GM19099 (cell line): Measurements from ENCODE around the gene YTHDF2.

Experiments used
- POLR2A ChIP-seq: IDR thresholded peaks from 3 replicates; pipeline ENCODE4 v1.6.1; 2011; ENCODE audit warnings: low read depth; ENCODE audit not compliant: insufficient read length; ENCODE audit errors: extremely low read depth

Gene YTHDF2

DNA sequence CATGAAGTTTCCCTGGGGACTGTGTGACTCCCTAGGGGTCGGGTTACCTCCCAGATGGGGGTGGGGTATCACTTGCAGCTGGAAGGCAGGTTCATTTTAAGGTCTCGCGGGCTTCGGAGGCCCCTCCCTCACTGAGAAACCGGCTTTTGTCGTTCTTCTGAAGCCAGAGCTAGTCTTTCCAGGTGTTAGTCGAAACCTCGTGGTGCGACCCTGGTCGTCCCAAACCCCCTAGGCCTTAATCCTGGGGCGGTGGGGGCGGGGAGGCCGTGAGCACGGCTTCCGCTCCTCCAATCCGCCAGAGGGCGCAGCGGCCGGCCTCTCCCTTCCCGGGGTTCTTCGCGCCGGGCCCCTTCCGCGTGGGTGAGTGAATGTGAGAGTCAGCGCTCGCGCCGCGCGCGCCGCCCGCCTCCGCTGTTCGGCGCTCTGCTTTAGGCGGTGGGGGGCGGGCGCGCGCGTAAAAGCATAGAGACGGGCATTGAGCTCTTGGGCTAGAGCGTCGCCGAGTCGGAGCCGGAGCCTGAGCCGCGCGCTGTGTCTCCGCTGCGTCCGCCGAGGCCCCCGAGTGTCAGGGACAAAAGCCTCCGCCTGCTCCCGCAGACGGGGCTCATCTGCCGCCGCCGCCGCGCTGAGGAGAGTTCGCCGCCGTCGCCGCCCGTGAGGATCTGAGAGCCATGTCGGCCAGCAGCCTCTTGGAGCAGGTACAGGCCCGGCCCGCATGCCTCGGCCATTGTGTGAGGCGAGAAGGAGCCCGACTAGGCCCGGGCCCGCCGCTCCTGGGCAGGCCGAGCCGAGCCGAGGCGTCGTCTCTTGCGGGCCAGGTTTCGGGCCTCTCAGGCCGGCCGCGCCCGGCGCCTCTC lies at the start of gene YTHDF2:
YTHDF2 (plus strand) TSS at position 491 of the 857 bp plus-strand sequence; CDS start at position 672, 181 bp downstream.
- peak; percentile 79 for TF ChIP-seq POLR2A

- TF ChIP-seq POLR2A, result no peak
Measured at GRCh38 chr1:28703629-28704028, 33.1 kb upstream of the YTHDF2 start.

- no peak for TF ChIP-seq POLR2A
Measured at GRCh38 chr1:28716336-28716735, 20.4 kb upstream of the YTHDF2 start.

GRCh38 chr1:28718166-28718565 lies 18.6 kb upstream of the YTHDF2 start:
- no peak for TF ChIP-seq POLR2A

DNA sequence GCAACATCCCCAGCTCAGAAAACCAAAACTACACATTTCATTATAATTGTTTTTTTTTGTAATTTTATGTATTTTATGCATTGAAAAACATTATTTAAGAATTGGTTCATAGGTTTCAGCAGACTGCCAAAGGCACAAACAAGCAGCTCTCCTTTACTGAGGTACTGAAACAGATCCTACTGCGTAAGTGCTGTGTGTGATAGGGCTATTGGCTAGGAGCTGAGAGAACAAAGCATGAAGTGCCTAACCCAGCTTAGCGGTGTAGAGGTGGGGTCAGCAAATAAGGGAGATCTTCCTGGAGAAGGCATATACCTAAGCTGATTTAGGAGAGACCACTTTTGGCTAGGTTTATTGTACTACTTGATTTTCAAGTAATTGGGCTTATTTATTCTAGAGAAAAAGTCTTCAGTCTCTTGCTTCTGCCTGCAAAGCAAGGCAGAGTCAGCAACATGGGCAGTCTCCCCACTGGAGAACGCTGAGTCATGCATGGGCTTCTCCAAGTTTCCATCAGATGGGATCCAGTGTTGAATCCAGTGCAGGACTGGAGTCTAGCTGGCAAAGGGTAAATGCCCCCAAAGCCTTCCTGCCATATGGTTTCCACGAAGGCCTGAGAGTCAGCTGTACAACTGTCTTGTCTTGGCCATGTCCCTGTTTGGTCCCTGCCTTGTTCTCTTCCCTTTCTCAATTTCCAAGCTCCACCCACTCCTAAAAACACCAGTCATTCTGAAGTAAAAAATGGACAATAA lies 18.0 kb upstream of the YTHDF2 start:
- TF ChIP-seq POLR2A, result no peak

GRCh38 chr1:28719332-28719619 lies 17.5 kb upstream of the YTHDF2 start:
- no peak for TF ChIP-seq POLR2A

- TF ChIP-seq POLR2A, result no peak
Measured at GRCh38 chr1:28720376-28720775, 16.4 kb upstream of the YTHDF2 start.

DNA sequence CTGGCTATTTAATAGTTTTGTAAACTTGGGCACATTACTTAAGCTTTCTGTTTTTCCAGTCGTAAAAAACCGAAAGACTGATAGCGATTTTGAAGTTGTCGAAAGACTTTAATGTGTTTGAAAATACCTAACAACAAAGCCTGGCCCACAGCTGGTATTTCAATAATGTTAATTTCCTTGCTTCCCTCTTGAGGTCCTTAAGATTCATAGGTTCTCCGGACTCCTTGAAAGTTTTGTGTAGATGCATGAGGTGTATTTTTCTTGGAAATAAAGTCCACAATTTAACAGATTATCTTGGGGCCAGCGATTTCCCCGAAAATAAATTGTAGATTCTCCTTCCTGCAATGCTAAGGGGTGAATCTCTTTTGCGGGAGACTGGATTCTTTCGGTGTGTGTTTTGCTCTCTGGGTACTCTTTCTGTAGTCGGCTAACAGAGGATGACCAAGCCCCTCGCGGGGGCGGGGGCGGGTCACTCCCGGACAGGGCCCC lies 735 bp upstream of the YTHDF2 start:
- TF ChIP-seq POLR2A, result no peak

DNA sequence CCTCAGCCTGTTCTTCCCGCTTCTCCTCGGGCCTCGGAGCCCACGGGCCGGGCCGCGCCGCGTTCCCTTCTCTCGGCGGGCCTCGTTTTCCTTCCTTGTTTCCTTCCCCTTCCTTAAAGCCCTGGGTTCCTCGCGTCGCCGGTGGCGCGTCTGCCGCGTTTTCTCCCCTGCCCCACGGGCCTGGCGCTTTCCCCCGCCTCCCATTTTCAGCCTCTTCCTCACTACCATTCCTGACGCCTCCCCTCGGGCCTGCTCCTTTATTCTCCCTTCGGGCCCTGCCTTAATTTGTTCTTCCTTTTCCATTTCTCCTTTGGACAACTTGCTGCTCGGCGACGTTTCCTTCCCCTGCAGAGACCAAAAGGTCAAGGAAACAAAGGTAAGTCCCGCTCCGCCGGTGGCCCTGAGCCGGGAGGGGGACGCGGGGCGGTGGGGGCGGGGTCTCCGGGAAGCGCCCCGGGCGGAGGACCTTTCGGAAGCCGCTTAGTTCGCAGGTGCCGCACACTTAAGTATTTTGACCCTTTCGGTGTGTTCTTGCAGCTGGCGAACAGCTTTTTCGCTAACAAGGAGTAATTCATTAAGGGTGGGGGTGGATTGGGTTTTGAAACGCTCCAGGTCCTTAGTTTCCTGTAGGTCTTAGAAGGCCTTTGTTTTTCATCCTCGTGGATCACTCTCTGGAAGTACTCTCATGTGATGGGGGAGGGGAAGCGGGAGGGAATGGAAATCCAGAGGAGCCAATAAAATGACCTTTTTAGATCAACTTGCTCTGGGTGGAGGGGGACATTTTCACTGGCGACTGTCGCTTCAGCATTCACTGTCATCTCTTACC lies 780 bp downstream of the YTHDF2 start:
- TF ChIP-seq POLR2A, result no peak

DNA sequence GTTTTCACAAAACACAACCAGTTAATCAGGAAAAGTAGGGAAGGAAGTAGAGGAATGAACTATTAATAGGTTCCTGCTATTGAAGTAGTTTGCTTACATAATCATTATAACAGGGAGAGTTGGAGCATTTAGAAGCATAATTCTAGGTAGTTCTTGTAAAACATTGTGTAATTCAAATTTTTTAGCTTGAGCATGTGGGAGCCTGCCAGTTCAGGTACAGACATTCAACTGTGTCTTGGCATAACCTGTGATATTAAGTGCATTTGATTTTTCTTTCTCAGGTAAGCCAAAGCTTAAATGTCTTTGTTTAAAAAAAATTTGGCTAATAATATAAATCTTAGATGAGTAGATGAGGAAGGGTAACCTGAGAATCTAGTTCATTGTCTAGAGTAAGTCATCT lies 3.4 kb downstream of the YTHDF2 start:
- TF ChIP-seq POLR2A, result no peak

GRCh38 chr1:28744184-28744583 lies 7.4 kb downstream of the YTHDF2 start:
- no peak for TF ChIP-seq POLR2A

DNA sequence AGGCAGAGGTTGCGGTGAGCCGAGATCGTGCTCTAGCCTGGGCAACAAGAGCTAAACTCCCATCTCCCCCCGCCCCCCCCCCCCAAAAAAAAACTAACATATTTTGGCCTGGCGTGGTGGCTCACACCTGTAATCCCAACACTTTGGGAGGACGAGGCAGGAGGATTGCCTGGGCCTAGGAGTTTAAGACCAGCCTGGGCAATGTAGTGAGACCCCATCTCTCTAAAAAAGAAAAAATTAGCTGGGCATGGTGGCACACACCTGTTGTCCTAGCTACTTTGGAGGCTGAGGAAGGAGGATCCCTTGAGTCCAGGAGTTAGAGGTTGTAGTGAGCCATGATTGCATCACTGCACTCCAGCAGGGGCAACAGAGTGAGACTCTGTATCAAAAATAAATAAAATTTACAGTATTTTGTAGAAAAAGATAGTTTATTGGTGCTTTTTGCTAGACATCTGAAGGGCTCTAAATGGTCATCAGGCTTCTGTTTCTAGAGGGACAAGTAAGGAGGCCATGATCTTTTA lies 9.0 kb downstream of the YTHDF2 start:
- TF ChIP-seq POLR2A, result no peak

DNA sequence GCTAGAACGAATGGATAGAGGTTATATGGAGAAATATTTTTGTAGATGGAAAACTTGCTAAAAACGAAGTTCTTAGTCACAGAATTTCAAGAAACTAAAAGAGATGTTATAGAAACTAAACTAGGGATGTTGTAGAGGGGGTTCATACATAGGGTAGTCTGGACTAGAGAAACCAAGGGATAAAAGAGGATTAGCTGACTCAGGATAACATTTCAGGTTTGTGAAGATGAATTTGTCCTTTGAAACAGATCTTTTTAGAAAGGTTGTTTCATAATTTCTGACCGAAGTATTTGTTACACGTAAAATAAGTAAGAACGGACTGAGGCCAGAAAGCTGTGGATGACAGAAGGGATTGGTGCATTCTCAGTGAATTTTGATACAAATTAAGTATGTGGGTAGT lies 13.6 kb downstream of the YTHDF2 start:
- TF ChIP-seq POLR2A, result no peak

DNA sequence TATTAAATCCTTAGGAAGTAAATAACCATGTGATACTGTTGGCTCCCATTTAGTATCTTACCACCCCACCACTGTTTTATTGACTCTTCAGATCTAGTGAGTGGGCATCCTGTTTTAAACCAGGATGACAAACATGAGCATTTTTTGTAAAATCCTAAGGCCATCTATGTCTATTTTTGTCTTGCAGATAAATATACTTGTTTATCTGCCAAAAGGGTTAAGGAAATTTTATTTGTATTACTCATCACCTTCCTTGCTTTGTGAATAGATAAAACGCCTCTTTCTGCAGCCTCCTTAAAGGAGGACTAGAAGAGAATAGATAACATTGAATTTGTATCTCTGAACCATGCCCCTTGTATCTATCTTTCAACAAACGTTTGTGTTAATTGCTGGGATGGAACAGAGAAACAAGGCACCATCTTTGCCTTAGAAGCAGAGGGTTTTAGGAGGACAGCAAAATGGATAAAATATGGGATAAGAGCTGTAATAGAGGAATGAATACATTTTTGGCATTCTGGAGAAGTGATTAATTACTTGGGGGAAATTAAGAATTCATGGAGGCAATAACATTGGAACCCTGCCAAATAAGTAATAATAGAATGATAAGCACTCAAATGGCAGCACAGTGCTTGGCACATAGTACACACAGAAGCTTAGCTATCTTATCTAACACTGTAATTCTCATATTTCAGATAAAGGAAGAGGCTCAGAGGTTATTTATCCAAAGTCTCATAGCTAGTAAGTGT lies 14.7 kb downstream of the YTHDF2 start:
- TF ChIP-seq POLR2A, result no peak
